K562 (cell line): ENCODE data around the gene NDUFB10. TPM values are rescaled to one million over a fixed set of nuclear protein-coding genes. Genes with fewer than 3 reads are reported as not detected.

Experiments
- ATAC-seq: fragments of 200-7000 bp; cut with Tn5 transposase; 3 replicates; pipeline ENCODE4 v1.9.1; 2020; ENCODE audit warnings: moderate library complexity
- BruUV-seq: library from RNA; stranded (reverse); fragments of 400-500 nt; replicated peaks from 2 replicates; lab custom pipeline; 2021; lab: Mats Ljungman, UMichigan
- CTCF ChIA-PET: fragments of 300-600 bp; formaldehyde crosslinking; extraction: SDS; loops from one replicate; lab custom pipeline; 2021; ENCODE audit warnings: low intra/inter-chr PET ratio; lab: Yijun Ruan, JAX
- POLR2A ChIA-PET: fragments of 300-600, 350-650 bp; sonication (Branson Sonifier 250); formaldehyde crosslinking; extraction: SDS; loops from one replicate; lab custom pipeline; 2021; ENCODE audit warnings: antibody characterized with exemption, inconsistent platforms; lab: Yijun Ruan, JAX
- DNase-seq, 4 experiments: peaks; one replicate each; pipeline versions ENCODE4 v3.0.0 to v3.0.0-alpha.2; 2011 to 2018; ENCODE audit warnings: low spot score in 3 of 4, mixed read lengths in 3 of 4; ENCODE audit errors: extremely low read depth in 1 of 4
- FAIRE-seq: peaks from 2 replicates; lab custom pipeline; 2011; peaks lifted over from hg19 to GRCh38; lab: Jason Lieb, UNC
- H2AFZ ChIP-seq: 2 replicates; pipeline ENCODE4 v1.6.0; 2011; ENCODE audit warnings: low read depth, low read length, control low read depth, inconsistent platforms
- H3K27ac ChIP-seq: fragments of 200-600 bp; 3 replicates; pipeline ENCODE4 v1.8.0; 2011; ENCODE audit warnings: low read depth, mild to moderate bottlenecking, control low read depth, inconsistent platforms, low read length, moderate library complexity, mixed read lengths; ENCODE audit errors: extremely low read depth
- H3K27me3 ChIP-seq, 2 experiments: fragments of 300-600 bp in 1 of 2; 2 replicates in 1 of 2; 3 replicates in 1 of 2; pipeline versions ENCODE4 v1.6.0 to v1.8.0; 2011; ENCODE audit warnings: inconsistent platforms in 2 of 2, low read length in 2 of 2, mild to moderate bottlenecking in 1 of 2, mixed read lengths in 1 of 2, moderate library complexity in 1 of 2; ENCODE audit not compliant: control insufficient read depth in 2 of 2, insufficient read depth in 2 of 2
- H3K36me3 ChIP-seq: fragments of 300-600 bp; 3 replicates; pipeline ENCODE4 v1.8.0; 2011; ENCODE audit warnings: mild to moderate bottlenecking, low read length, inconsistent platforms; ENCODE audit not compliant: control insufficient read depth, insufficient read depth
- H3K4me1 ChIP-seq, 2 experiments: fragments of 200-600 bp in 1 of 2; replicated peaks in 1 of 2; 2 replicates in 1 of 2; 3 replicates in 1 of 2; pipeline versions ENCODE4 v1.5.1 to v1.8.0; 2011; ENCODE audit warnings: inconsistent platforms in 2 of 2, low read length in 2 of 2, mild to moderate bottlenecking in 1 of 2, mixed read lengths in 1 of 2, moderate library complexity in 1 of 2; ENCODE audit not compliant: control insufficient read depth in 2 of 2, insufficient read depth in 2 of 2
- H3K4me2 ChIP-seq: 2 replicates; pipeline ENCODE4 v1.6.1; 2011; ENCODE audit warnings: low read length, control low read depth, inconsistent platforms, mixed read lengths; ENCODE audit not compliant: insufficient read depth
- H3K4me3 ChIP-seq: fragments of 200-600 bp; sonication (generic), shearing (Covaris generic); 2 replicates; pipeline ENCODE4 v1.5.1; 2016; ENCODE audit warnings: control low read depth, inconsistent platforms
- H3K79me2 ChIP-seq: fragments of 200-600 bp; 3 replicates; pipeline ENCODE4 v1.8.0; 2011; ENCODE audit warnings: low read length, inconsistent platforms; ENCODE audit not compliant: control insufficient read depth, insufficient read depth
- H3K9ac ChIP-seq, 2 experiments: 2 replicates each; pipeline versions ENCODE4 v1.6.0 to v1.6.1; 2011; ENCODE audit warnings: low read depth in 2 of 2, low read length in 2 of 2, control low read depth in 1 of 2, inconsistent platforms in 1 of 2, mild to moderate bottlenecking in 1 of 2, mixed read lengths in 1 of 2; ENCODE audit not compliant: insufficient read depth in 1 of 2
- H3K9me1 ChIP-seq: one replicate; pipeline ENCODE4 v1.6.0; 2011; ENCODE audit warnings: inconsistent platforms, mild to moderate bottlenecking, low read length, moderate library complexity; ENCODE audit not compliant: control insufficient read depth, insufficient read depth
- H3K9me3 ChIP-seq: replicated peaks from 2 replicates; pipeline ENCODE4 v1.5.1; 2011; ENCODE audit warnings: low read depth, low read length, inconsistent platforms; ENCODE audit not compliant: control insufficient read depth, insufficient read depth
- H4K20me1 ChIP-seq: replicated peaks from 2 replicates; pipeline ENCODE4 v1.6.1; 2011; ENCODE audit warnings: low read length, inconsistent platforms, mixed read lengths; ENCODE audit not compliant: control insufficient read depth, insufficient read depth
- HNRNPL ChIP-seq: fragments of 200-400 bp; formaldehyde crosslinking; IDR thresholded peaks from 2 replicates; pipeline ENCODE4 v1.6.1; 2017; ENCODE audit warnings: low read depth, mild to moderate bottlenecking, low read length
- NCOA1 ChIP-seq: fragments of 450-650 bp; IDR thresholded peaks from 2 replicates; pipeline ENCODE4 v1.6.1; 2016; ENCODE audit warnings: low read depth
- PCBP1 ChIP-seq: fragments of 200-400 bp; formaldehyde crosslinking; IDR thresholded peaks from 2 replicates; pipeline ENCODE4 v1.6.1; 2018; ENCODE audit warnings: mild to moderate bottlenecking, low read depth, low read length; ENCODE audit not compliant: poor library complexity, severe bottlenecking
- POLR2G ChIP-seq: fragments of 200-400 bp; formaldehyde crosslinking; IDR thresholded peaks from 2 replicates; pipeline ENCODE4 v1.6.1; 2017; ENCODE audit warnings: low read depth, mild to moderate bottlenecking, antibody characterized with exemption, low read length, moderate library complexity
- RBFOX2 ChIP-seq: fragments of 200-400 bp; formaldehyde crosslinking; IDR thresholded peaks from 2 replicates; pipeline ENCODE4 v1.6.1; 2017; ENCODE audit warnings: low read depth, mild to moderate bottlenecking, low read length, moderate library complexity
- SREBF2 ChIP-seq: sonication (generic); formaldehyde crosslinking; IDR thresholded peaks from 2 replicates; pipeline ENCODE4 v1.4.0; 2020; ENCODE audit warnings: mild to moderate bottlenecking, missing genetic modification reagents
- WGBS: fragments of 100-300 bp; shearing (Covaris generic); methylation state at CpG from one replicate; pipeline ENCODE4 v1.1.6; 2016; ENCODE audit warnings: low coverage, mixed read lengths; ENCODE audit not compliant: insufficient coverage; ENCODE audit errors: missing lambda C conversion rate; 5-methylcytosine and 5-hydroxymethylcytosine counted together
- in situ Hi-C: fragments of 300-500 bp; cut with MboI; formaldehyde crosslinking; loops from 4 replicates; pipeline ENCODE4 v1.15.0; 2018; ENCODE audit warnings: inconsistent platforms, mixed read lengths
- intact Hi-C: fragments of 100-400 bp; cut with micrococcal nuclease; formaldehyde crosslinking; loops from 2 replicates; pipeline ENCODE4 v1.14.2; 2022
- polyA plus RNA-seq, 8 experiments: library from polyadenylated mRNA; depleted of rRNA in 4 of 8; stranded (reverse) in 5 of 8; unstranded in 3 of 8; fragments of >200 nt; fragmentation: Nextera tagmentation in 2 of 8; fragmentation: Illumina TruSeq in 1 of 8; extraction: Ambion mirVana in 2 of 8; extraction: Trizol in 1 of 8; gene quantifications; 2 replicates each; pipeline versions ENCODE4 v1.2.1 to v1.2.3, GENCODE V29; 2011 to 2014; ENCODE audit warnings: inconsistent platforms in 1 of 8, missing spikeins in 1 of 8
- total RNA-seq, 7 experiments: library from RNA; depleted of rRNA in 6 of 7; stranded (reverse); fragments of >200 nt in 6 of 7; fragmentation: Illumina TruSeq in 2 of 7; extraction: Trizol in 2 of 7; gene quantifications; 2 replicates each; pipeline versions ENCODE4 v1.2.1 to v1.2.3, GENCODE V29; 2011 to 2021; ENCODE audit warnings: low replicate concordance in 1 of 7

The NDUFB10 gene
- total and polyA plus RNA-seq, 9 of the 15 experiments (the other 6 are each of a cell fraction or from before 2014, with no cell fraction given): 69.3 to 527 (median 161) TPM

- ATAC-seq: no peak
- Histone ChIP-seq H3K4me1 (peaks cover under 1 to 84% of the 10 kb centered on the region in 2 experiments; a peak in 3 of 5 replicates), H2AFZ (no peak overlapping the region), H3K9me1 (no peaks in the 10 kb centered on the region), H3K27ac (no peak overlapping the region), H4K20me1 (no peaks in the 10 kb centered on the region)
- no peak for FAIRE-seq
- 97% methylated on average over 10 of the region's 18 CpGs for WGBS
- TF ChIP-seq POLR2G (peak; percentile 60), HNRNPL (peak; percentile 29; the same call in 1 of the 2 replicates), RBFOX2 (0 out of 2 replicates have a peak, but pooled peaks have one; percentile 12), SREBF2 (CRISPR knock-in tag) (no peak), NCOA1 (no peak), PCBP1 (peak; percentile 46)
- TF ChIP-seq, all 486 proteins: peak for 4
- intact Hi-C loops: no loop called here
- DNase-seq: no peak
- in situ Hi-C loops: no loop called here
- BruUV-seq: TSS peak; percentile 13
- Histone ChIP-seq H3K4me3 (no peak overlapping the region), H3K36me3 (peaks cover 62% of the 10 kb centered on the region; the same call in 2 of the 3 replicates), H3K79me2 (peaks cover 16% of the 10 kb centered on the region), H3K27me3 (no peaks in the 10 kb centered on the region), H3K4me2 (no peak overlapping the region), H3K9ac (no peak overlapping the region), H3K9me3 (no peaks in the 10 kb centered on the region)
- CTCF ChIA-PET: no interaction called here
- POLR2A ChIA-PET: interaction anchor here (0.6 to 2.7 kb wide), 4 partner anchors 11 to 14 kb away, joined by 3 to 30 read pairs (median 4); partner anchors contain the start of gene RPS2
Observed at GRCh38 chr16:1977875-1978268, 18.5 kb downstream of the NDUFB10 start.
